ENCODE data around the gene SWI5. TPM values are rescaled to one million over a fixed set of nuclear protein-coding genes. Genes with fewer than 3 reads are reported as not detected.

SWI5 gene
- total and polyA plus RNA-seq, 9 of the 15 experiments (the other 6 are each of a cell fraction or from before 2014, with no cell fraction given) = 62.8 to 133 (median 95.9) TPM

DNA sequence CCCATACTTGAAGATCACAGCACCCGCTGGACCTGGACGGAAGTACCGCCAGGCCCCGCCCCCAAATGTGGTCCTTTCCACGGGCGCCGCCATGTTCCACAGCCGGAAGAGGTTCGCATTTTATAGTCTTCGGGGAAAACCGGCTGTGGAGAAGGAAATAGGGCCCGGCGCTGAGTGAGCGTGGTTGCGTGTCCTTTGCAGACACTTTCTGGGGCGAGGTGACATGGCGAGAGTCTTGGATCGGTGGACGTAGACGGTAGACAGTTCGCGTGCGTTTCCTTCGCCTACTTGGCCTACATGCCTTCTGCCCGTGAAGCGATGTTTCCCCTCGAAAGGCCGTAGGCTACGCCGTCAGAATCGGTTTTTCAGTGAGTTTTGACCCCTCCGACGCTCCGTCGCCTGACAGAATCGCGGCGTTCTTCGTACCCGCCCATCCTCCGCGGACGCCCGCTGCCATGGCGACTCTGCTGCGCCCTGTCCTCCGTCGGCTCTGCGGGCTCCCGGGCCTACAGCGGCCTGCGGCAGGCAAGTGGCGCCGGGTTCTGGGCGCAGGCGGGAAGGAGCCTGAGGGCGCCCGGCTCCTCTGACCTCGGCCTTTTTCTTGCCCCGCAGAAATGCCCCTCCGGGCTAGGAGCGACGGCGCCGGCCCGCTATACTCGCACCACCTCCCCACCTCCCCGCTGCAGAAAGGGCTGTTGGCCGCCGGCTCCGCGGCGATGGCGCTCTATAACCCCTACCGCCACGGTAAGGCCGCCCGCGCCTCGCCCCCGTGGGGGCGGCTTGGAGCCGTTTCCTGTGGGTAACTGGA, 46.5 kb downstream of the SWI5 start, which contains the start of the genes COQ4 and TRUB2 (continued):
- TF ChIP-seq FOXA3 (CRISPR knock-in tag; conservative IDR thresholded peaks at IDR 0.05 in 1 of 2, IDR thresholded peaks at IDR 0.05 in 1 of 2) (no peak), POU5F1 (IDR thresholded peaks at IDR 0.05; ENCODE audit: borderline replicate concordance, low read depth, low read length, partially characterized antibody) (peak; percentile 97), KLF1 (tag; IDR thresholded peaks at IDR 0.05) (peak; percentile 92), KDM2B (CRISPR knock-in tag; IDR thresholded peaks at IDR 0.05) (peak; percentile 92), ZBTB17 (CRISPR knock-in tag; IDR thresholded peaks at IDR 0.05) (peak; percentile 79; the same call in 1 of the 2 replicates), PHTF2 (CRISPR knock-in tag; IDR thresholded peaks at IDR 0.05) (no peak), MAFF (IDR thresholded peaks at IDR 0.05; ENCODE audit: low read length) (peak; percentile 35), ZNF384 (IDR thresholded peaks at IDR 0.05; ENCODE audit: low read depth, low read length) (0 out of 2 replicates have a peak, but pooled peaks have one; percentile 2), ZSCAN29 (IDR thresholded peaks at IDR 0.05) (no peak), NCOR1 (IDR thresholded peaks at IDR 0.05) (no peak), ELF4 (CRISPR knock-in tag; IDR thresholded peaks at IDR 0.05) (peak; percentile 84)
- TF ChIP-seq, protein P1, sequence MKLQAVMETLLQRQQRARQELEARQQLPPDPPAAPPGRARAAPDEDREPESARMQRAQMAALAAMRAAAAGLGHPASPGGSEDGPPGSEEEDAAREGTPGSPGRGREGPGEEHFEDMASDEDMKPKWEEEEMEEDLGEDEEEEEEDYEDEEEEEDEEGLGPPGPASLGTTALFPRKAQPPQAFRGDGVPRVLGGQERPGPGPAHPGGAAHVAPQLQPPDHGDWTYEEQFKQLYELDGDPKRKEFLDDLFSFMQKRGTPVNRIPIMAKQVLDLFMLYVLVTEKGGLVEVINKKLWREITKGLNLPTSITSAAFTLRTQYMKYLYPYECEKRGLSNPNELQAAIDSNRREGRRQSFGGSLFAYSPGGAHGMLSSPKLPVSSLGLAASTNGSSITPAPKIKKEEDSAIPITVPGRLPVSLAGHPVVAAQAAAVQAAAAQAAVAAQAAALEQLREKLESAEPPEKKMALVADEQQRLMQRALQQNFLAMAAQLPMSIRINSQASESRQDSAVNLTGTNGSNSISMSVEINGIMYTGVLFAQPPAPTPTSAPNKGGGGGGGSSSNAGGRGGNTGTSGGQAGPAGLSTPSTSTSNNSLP (IDR thresholded peaks at IDR 0.05; ENCODE audit: borderline replicate concordance, low read depth, low read length) = peak; percentile 63; the same call in 1 of the 2 replicates
- TF ChIP-seq, protein P2, sequence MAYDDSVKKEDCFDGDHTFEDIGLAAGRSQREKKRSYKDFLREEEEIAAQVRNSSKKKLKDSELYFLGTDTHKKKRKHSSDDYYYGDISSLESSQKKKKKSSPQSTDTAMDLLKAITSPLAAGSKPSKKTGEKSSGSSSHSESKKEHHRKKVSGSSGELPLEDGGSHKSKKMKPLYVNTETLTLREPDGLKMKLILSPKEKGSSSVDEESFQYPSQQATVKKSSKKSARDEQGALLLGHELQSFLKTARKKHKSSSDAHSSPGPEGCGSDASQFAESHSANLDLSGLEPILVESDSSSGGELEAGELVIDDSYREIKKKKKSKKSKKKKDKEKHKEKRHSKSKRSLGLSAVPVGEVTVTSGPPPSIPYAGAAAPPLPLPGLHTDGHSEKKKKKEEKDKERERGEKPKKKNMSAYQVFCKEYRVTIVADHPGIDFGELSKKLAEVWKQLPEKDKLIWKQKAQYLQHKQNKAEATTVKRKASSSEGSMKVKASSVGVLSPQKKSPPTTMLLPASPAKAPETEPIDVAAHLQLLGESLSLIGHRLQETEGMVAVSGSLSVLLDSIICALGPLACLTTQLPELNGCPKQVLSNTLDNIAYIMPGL (CRISPR knock-in tag; IDR thresholded peaks at IDR 0.05) = peak; percentile 68
- TF ChIP-seq, protein P3, sequence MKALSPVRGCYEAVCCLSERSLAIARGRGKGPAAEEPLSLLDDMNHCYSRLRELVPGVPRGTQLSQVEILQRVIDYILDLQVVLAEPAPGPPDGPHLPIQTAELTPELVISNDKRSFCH (CRISPR knock-in tag; IDR thresholded peaks at IDR 0.05) = no peak
- TF ChIP-seq, protein P3 (tag; IDR thresholded peaks at IDR 0.05) = peak; percentile 98
- TF ChIP-seq, protein P4, sequence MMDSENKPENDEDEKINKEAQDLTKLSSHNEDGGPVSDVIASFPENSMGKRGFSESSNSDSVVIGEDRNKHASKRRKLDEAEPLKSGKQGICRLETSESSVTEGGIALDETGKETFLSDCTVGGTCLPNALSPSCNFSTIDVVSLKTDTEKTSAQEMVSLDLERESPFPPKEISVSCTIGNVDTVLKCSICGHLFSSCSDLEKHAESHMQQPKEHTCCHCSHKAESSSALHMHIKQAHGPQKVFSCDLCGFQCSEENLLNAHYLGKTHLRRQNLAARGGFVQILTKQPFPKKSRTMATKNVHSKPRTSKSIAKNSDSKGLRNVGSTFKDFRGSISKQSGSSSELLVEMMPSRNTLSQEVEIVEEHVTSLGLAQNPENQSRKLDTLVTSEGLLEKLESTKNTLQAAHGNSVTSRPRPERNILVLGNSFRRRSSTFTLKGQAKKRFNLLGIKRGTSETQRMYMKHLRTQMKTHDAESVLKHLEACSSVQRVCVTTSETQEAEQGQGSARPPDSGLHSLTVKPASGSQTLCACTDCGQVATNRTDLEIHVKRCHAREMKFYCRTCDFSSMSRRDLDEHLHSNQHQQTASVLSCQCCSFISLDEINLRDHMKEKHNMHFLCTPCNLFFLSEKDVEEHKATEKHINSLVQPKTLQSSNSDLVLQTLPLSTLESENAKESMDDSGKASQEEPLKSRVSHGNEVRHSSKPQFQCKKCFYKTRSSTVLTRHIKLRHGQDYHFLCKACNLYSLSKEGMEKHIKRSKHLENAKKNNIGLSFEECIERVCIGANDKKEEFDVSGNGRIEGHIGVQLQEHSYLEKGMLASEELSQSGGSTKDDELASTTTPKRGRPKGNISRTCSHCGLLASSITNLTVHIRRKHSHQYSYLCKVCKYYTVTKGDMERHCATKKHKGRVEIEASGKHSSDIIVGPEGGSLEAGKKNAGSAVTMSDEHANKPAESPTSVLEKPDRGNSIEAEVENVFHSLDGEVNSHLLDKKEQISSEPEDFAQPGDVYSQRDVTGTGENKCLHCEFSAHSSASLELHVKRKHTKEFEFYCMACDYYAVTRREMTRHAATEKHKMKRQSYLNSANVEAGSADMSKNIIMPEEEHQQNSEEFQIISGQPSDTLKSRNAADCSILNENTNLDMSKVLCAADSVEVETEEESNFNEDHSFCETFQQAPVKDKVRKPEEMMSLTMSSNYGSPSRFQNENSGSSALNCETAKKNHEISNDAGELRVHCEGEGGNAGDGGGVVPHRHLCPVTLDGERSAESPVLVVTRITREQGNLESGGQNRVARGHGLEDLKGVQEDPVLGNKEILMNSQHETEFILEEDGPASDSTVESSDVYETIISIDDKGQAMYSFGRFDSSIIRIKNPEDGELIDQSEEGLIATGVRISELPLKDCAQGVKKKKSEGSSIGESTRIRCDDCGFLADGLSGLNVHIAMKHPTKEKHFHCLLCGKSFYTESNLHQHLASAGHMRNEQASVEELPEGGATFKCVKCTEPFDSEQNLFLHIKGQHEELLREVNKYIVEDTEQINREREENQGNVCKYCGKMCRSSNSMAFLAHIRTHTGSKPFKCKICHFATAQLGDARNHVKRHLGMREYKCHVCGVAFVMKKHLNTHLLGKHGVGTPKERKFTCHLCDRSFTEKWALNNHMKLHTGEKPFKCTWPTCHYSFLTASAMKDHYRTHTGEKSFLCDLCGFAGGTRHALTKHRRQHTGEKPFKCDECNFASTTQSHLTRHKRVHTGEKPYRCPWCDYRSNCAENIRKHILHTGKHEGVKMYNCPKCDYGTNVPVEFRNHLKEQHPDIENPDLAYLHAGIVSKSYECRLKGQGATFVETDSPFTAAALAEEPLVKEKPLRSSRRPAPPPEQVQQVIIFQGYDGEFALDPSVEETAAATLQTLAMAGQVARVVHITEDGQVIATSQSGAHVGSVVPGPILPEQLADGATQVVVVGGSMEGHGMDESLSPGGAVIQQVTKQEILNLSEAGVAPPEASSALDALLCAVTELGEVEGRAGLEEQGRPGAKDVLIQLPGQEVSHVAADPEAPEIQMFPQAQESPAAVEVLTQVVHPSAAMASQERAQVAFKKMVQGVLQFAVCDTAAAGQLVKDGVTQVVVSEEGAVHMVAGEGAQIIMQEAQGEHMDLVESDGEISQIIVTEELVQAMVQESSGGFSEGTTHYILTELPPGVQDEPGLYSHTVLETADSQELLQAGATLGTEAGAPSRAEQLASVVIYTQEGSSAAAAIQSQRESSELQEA (IDR thresholded peaks at IDR 0.05; ENCODE audit: low read depth) = no peak
